Activated CD4-positive, alpha-beta T cell treated with anti-CD3 and anti-CD28 coated beads, Interleukin-2, amount 50 U/mL, for 1 hour (primary cell): ENCODE results near the gene NEB.

ENCODE experiments used
- DNase-seq: peaks from one replicate; pipeline ENCODE4 v3.0.0-alpha.2; 2020

Gene NEB

DNA sequence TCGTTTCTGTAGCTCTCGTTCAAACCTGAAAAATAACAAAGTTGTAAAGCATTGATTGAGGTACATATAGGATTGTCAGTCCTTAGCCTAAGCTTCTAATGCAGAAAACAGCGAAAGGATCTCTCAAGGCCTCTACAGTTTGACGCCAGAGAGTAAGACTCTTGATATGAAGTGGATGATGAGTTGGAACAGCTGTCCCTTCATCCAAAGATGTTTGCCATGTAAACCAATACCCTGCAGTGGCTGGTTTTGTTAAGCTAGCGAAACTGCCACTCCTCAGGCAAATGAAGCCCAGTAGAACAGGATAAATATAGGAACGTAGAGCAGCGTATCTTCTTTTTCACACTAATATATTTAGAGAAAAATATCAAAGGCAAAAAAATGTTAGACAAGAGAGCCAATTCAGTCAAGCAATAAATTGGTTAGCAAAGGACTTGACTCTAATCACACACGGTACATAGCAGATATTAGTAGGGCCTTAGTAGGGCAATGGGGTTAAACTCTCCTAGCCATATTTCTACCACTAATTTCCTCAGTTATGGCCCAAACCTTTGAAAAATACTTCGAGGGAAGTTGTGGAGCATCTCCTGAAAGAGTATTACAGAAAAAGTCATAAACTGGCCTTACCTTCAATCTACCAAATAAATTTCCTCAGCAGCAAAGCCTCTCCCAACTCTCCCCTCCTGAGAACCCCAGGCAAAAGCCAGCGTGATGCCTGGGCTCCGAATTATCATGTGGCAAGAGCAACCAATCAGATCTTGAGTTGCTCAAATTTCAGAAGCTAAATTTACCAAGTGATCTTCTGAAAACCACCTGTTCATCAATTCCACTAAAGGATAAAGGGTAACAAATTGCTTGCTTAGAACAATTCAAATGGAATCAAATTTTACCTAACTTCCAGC, at the start of gene NEB:
Gene NEB, minus strand, starts transcription at position 706 of the 902 bp plus-strand sequence. CDS start 1,320 bp downstream, outside the sequence.
- DNase-seq, result no peak

GRCh38 chr2:151783133-151783520, 48.9 kb upstream of the NEB start:
- no peak for DNase-seq

- DNase-seq, result no peak
These were observed 48.3 kb upstream of the NEB start for GRCh38 chr2:151782378-151783132.

GRCh38 chr2:151781642-151782041, 47.4 kb upstream of the NEB start:
- DNase-seq, result no peak

DNA sequence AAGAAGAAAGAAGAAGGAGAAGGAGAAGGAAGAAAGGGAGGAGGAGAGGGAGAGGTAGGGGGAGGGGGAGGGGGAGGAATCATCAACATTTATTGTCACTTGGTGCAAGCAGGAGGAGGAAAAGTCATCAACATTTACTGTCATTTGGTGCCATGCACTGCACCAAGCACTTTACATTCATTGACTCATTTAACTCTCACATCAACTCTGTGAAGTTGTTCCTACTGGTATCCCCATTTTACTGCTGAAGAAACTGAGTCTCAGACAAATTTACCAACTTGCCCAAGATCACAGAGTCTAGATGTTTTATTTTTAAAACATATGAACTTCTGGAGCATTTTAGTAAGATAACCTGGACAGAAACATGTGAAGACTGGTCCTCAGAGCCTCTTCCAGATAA, 46.7 kb upstream of the NEB start:
- DNase-seq, result no peak

- no peak for DNase-seq
These were observed 43.7 kb upstream of the NEB start for GRCh38 chr2:151777935-151778334.

GRCh38 chr2:151777487-151777886, 43.2 kb upstream of the NEB start:
- no peak for DNase-seq

DNA sequence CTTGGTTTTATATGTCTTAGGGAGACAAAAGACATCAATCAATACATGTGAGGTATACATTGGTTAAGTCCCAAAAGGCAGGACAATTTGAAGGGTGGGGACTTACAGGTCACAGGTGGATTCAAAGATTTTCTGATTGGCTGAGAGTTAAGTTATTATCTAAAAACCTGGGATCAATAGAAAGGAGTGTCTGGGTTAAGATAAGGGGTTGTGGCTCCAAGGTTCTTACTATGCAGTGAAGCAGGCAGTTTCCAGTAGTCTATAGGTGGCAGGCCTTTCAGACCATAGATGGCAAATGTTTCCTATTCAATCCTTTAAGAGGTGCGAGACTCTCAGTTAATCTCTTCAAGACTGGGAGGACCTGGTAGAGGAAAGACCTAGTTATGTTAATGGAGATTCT, 42.1 kb upstream of the NEB start:
- no peak for DNase-seq

GRCh38 chr2:151775057-151775740, 40.9 kb upstream of the NEB start:
- no peak for DNase-seq

- DNase-seq, result no peak
These were observed 40.2 kb upstream of the NEB start for GRCh38 chr2:151774506-151774905.

DNA sequence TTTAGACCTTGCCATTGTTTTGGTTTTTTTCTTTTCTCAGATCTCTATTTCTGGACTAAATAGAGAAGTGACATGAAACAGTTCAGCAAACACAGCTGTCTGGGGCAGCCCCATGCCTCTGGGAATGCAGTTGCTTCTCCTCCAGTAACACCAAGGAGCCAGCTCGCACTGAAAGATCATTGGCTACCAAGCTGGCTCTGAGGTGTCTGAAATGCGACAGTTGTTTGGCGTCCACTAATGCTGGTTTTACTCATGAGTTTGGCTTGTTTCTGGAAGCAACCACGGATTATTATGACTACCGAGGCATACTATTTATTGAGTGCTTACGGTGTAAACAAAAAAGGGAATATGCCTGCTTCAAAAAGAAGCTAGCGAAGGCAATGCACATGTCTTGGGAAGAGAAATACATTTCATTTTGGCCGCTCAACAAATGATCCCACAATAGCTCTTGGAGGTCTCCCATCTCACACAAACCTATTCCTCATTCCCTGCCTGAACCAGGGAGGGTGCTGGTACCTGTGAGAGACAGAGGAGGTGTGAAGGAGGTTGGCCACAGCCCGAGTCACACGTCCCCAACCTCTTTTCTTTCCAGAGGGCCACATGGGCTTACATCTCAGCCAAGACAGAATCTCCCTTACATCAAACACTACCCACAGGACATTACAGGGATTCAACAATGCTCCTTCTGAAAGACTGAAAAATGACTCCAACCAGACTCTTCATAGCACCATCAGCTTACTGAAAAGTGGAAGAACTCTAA, 37.5 kb upstream of the NEB start:
- DNase-seq, result no peak

GRCh38 chr2:151770995-151771394, 36.7 kb upstream of the NEB start:
- no peak for DNase-seq

DNA sequence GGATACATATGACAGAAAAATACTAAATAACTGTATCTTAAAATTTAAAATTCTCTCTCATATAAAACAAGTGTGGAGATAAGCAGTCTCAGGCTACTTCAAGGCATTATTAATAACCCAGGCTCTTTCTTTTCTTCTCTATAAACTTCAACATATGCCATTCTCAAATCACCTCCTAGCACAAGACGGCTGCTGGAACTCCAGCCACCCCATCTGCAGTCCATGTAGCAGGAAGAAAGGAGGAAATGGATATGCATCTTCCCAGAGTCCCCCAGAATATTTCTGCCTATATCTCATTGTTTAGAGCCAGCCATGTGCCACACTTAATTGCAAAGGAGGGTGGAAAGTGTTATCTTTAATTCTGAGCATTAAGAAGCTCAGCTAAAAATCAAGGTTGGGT, 35.3 kb upstream of the NEB start:
- no peak for DNase-seq

DNA sequence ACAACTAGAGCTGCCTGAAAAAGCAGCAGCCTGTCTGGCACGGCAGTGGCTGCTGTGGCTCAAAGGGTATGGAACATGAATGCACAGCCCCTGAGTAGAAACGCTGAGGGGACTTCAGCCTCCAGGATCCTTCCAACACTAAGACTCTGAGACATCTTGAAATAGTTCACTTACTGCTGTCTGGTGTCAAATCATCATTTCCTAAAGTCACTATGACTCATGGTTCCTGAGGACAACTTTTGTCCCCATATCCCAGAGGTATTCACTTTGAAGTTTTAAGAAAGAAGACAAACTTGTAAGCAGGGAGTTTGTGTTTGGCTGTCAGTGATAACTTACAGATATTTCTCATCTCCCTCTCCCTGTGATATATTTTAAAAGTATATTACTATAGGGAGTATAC, 33.3 kb upstream of the NEB start:
- no peak for DNase-seq

GRCh38 chr2:151766437-151767153, 32.3 kb upstream of the NEB start:
- DNase-seq, result no peak

DNA sequence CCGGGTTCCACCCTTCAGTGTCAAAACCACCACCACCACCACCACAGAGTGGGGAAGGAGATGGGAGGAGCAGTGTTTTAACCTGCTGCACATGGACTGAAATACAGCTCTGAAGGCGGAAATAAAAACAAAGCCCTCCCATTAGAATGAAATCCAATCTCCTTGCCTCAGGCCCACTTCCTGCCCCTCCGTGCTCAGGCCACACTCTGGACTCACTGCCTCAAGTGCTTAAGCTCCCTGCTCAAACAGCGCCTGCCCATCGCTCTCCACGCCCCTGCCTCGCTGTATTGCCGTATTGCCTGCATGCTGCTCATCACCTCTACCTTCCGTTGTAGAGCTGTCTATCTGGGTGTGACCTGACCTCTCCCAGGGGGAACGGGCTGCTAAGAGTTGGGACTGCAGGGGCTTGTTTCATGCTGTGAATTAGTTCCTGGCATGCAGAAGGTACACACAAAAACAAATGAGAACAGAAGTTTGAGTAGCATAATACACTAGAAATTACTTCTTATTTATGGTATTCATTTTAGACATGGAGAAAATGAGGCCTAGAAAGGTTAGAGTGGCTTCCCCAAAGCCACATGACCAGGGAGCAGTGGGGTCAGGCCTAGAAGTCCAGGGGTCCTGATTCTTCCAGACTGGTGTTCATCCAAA, 31.6 kb upstream of the NEB start:
- DNase-seq, result no peak

- no peak for DNase-seq
These were observed 28.4 kb upstream of the NEB start for GRCh38 chr2:151762694-151763093.

- no peak for DNase-seq
These were observed 27.4 kb upstream of the NEB start for GRCh38 chr2:151761687-151762086.

- DNase-seq, result no peak
These were observed 26.9 kb upstream of the NEB start for GRCh38 chr2:151761193-151761592.

GRCh38 chr2:151760139-151760650, 25.9 kb upstream of the NEB start:
- no peak for DNase-seq

DNA sequence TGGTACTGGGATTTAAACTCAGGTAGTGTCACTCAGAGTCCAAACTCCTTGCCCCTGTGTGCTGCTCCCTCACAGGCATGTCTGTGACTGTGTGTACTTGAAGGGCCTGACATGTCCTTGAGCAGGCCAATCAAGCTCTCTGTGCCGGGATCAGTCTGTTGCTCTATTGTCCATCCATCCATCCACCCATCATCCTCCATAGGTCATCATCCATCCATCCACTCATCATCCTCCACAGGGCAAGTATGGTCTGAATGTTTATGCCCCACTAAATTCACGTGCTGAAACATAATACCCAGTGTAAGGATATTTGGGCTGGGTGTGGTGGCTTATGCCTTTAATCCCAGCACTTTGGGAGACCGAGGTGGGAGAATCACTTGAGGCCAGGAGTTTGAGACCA, 24.5 kb upstream of the NEB start:
- no peak for DNase-seq
